Thoracic aorta (tissue), 2 donors: Measurements from ENCODE around the gene KIRREL3. TPM values are rescaled to one million over a fixed set of nuclear protein-coding genes. Genes with fewer than 3 reads are reported as not detected.

Source experiments
- ATAC-seq: fragments of 150-250 bp; one replicate; pipeline ENCODE4 v1.8.0; 2017; ENCODE audit warnings: low read depth; ENCODE audit not compliant: insufficient number of reproducible peaks, low FRiP score
- DNase-seq: peaks from one replicate; pipeline ENCODE4 v3.0.0-alpha.2; 2020; ENCODE audit warnings: low spot score
- H3K27ac ChIP-seq, 2 donors: fragments of 200-600 bp; sonication (generic); 1 replicate in 1 of 2; 2 replicates in 1 of 2; pipeline ENCODE4 v1.5.1; 2016; ENCODE audit warnings: mild to moderate bottlenecking in 2 of 2, moderate library complexity in 2 of 2
- H3K27me3 ChIP-seq: fragments of 200-600 bp; sonication (generic); replicated peaks from 2 replicates; pipeline ENCODE4 v1.6.0; 2016; ENCODE audit warnings: mild to moderate bottlenecking; ENCODE audit not compliant: insufficient read depth
- H3K36me3 ChIP-seq: fragments of 200-600 bp; sonication (generic); one replicate; pipeline ENCODE4 v1.5.1; 2016
- H3K4me1 ChIP-seq, 2 donors: fragments of 200-600 bp; sonication (generic); 1 replicate in 1 of 2; 2 replicates in 1 of 2; pipeline versions ENCODE4 v1.5.1 to v1.6.0; 2016; ENCODE audit warnings: low read depth in 2 of 2, mild to moderate bottlenecking in 1 of 2; ENCODE audit not compliant: control insufficient read depth in 1 of 2
- H3K4me3 ChIP-seq: fragments of 200-600 bp; sonication (generic); 2 replicates; pipeline ENCODE4 v1.5.1; 2016; ENCODE audit warnings: mild to moderate bottlenecking
- H3K9me3 ChIP-seq: fragments of 200-600 bp; sonication (generic); 2 replicates; pipeline ENCODE4 v1.5.1; 2016
- total RNA-seq, 2 donors: library from RNA; depleted of rRNA; stranded (reverse); fragments of >200 nt; gene quantifications; one replicate each; pipeline versions ENCODE4 v1.1.0 to v1.2.3, GENCODE V29; 2016
- TF ChIP-seq, protein P1 (sequence below): fragments of 200-600 bp; sonication (generic); IDR thresholded peaks from one replicate; pipeline ENCODE4 v1.5.1; 2019; ENCODE audit warnings: antibody characterized with exemption

Gene KIRREL3
- total RNA-seq, 2 donors from 2014 or later = not detected

DNA sequence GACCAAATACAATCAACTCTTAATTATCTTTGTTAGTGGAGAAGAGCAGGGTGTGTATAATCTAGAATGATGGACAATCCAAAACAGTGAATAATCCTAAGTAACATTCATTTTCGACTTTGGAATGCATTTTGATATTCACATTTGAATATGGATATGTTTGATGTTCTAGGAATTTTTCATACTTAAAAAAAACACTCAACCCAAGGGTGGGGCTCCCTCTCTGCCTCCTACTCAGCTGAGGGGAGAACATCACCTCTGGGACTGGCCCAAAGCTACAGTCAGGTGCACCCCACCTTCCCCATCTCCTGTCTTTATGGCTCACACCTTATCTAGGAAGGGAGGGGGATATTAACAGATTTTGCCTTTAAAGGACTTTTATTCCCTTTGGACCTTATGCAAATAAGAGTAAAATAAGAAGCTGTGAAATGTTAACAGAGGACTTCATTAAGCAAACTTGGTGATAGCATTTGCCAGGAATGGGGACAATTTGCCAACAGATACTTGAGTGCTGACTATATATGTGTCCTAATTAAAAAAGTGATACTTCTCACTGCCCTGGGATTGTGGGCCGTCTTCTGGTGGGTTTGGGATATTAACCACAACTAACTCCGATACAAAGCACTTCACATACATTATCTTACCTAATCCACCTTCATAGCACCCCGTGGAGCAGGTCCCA lies 458.1 kb downstream of the KIRREL3 start:
- no peak overlapping the region for H3K27ac ChIP-seq
- no peaks in the 10 kb centered on the region for H3K36me3 ChIP-seq
- H3K4me3 ChIP-seq = no peak overlapping the region
- DNase-seq = no peak
- H3K9me3 ChIP-seq = no peaks in the 10 kb centered on the region
- no peaks in the 10 kb centered on the region for H3K27me3 ChIP-seq
- no peaks in the 10 kb centered on the region for H3K4me1 ChIP-seq
- ATAC-seq = no peak
- TF ChIP-seq, protein P1, sequence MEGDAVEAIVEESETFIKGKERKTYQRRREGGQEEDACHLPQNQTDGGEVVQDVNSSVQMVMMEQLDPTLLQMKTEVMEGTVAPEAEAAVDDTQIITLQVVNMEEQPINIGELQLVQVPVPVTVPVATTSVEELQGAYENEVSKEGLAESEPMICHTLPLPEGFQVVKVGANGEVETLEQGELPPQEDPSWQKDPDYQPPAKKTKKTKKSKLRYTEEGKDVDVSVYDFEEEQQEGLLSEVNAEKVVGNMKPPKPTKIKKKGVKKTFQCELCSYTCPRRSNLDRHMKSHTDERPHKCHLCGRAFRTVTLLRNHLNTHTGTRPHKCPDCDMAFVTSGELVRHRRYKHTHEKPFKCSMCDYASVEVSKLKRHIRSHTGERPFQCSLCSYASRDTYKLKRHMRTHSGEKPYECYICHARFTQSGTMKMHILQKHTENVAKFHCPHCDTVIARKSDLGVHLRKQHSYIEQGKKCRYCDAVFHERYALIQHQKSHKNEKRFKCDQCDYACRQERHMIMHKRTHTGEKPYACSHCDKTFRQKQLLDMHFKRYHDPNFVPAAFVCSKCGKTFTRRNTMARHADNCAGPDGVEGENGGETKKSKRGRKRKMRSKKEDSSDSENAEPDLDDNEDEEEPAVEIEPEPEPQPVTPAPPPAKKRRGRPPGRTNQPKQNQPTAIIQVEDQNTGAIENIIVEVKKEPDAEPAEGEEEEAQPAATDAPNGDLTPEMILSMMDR = no peak

DNA sequence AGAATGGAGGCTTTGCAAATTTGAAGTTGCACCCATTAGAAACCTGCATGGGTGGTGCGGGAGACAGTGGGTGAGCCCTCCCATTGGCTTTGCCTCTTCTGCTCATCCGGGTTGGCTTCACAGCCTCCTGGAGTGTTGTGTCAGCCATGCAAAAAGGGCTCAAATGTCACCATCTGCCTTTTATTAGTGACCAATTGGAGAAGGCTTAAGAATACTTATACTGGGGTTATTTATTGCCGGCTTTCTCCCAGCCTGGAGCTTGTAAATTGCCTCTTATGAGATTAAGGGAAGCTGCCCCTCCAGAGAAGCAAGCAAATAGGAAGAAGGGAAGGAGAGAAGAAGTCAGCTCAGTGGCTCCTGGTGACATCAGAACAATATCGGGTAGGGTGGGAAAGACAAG lies 462.5 kb downstream of the KIRREL3 start:
- ATAC-seq (no peak), DNase-seq (no peak)
- Histone ChIP-seq H3K9me3 (no peaks in the 10 kb centered on the region), H3K36me3 (no peaks in the 10 kb centered on the region), H3K4me3 (no peak overlapping the region), H3K27me3 (no peaks in the 10 kb centered on the region), H3K27ac (no peak overlapping the region), H3K4me1 (no peaks in the 10 kb centered on the region)
- TF ChIP-seq, protein P1 = no peak

DNA sequence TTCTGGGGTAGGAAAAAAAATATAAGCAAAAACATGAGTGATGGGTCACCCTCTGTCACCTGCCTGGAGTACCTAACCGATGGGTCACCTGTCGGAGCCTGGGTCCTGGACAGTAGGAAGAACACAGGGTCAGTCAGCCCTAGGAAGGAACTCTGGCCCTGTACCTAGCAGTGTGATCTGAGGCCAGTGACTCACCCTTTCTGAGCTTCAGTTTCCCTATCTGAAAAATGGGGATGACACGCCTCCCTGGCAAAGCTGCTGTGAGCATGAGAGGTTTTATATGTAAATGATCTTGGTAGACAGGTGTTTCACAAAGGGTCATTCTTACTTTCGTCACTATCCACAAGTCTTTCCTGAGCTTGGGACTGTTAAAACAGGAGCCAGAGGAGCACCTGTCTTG lies 463.1 kb downstream of the KIRREL3 start:
- Histone ChIP-seq H3K36me3 (no peaks in the 10 kb centered on the region), H3K4me1 (no peaks in the 10 kb centered on the region)
- ATAC-seq = no peak

DNA sequence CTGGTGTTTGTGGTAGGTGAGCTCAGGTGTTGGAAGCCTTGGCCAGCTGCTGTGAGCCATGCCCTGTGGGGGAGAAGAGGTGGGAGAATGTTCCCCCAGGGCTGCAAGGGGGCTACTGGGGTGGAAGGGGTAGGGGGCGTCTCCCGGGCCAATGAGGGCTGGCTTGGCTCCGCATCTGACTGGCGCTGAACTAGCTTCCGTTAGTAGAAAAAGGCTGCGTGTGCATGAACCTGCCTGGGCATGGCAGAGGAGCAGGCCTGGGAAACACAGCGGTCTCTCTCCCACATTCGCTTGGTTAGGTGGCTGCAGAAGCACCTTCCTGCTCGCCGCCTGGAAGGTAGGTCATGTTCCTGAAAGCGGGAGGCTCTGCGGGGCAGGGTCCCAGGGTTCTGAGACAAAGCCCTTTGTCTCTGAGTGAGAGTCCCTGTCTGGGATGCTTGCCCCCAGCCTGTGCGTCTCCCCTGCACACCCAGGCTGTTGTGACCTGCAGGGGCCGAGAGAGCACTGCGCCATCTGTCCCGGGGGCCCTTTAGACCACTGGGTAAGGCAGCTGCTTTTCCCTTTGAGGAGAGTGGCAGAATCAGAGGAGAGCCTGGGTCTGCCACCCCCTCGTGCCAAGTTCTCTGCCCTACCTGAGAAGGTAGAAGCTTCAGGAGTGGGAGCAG lies 466.3 kb downstream of the KIRREL3 start:
- TF ChIP-seq, protein P1 = no peak
- H3K27ac ChIP-seq = no peak overlapping the region
- DNase-seq = no peak
- no peaks in the 10 kb centered on the region for H3K36me3 ChIP-seq
- no peaks in the 10 kb centered on the region for H3K27me3 ChIP-seq
- H3K9me3 ChIP-seq = no peaks in the 10 kb centered on the region
- no peaks in the 10 kb centered on the region for H3K4me1 ChIP-seq
- no peak for ATAC-seq
- no peak overlapping the region for H3K4me3 ChIP-seq

More for the DNA sequence above, 463.1 kb downstream of the KIRREL3 start:
- H3K9me3 ChIP-seq = no peaks in the 10 kb centered on the region
- TF ChIP-seq, protein P1 = no peak
- H3K27me3 ChIP-seq = no peaks in the 10 kb centered on the region
- H3K27ac ChIP-seq = no peak overlapping the region
- H3K4me3 ChIP-seq = no peak overlapping the region
- no peak for DNase-seq

DNA sequence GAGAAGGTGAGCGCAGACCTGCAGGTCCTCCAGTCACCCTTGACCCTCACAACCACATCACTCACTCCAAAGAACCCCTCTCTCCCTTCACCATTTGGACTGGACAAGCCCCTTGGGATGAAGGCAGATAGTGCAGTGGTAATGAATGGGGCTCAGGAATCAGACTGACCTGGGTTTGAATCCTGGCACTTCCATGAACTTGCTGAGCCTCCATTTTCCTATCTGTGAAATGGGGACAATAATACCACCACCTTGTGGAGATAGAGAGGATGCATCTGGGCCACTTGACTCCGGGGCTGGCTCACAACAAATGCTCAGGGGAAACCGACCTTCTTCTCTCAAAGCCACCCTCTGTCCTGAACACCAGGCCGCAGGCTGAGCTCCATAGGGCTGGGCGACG lies 467.0 kb downstream of the KIRREL3 start:
- H3K27me3 ChIP-seq = no peaks in the 10 kb centered on the region
- no peaks in the 10 kb centered on the region for H3K4me1 ChIP-seq
- ATAC-seq (no peak), DNase-seq (no peak)
- TF ChIP-seq, protein P1 = no peak
- H3K27ac ChIP-seq = no peak overlapping the region
- H3K4me3 ChIP-seq = no peak overlapping the region
- H3K9me3 ChIP-seq = no peaks in the 10 kb centered on the region
- H3K36me3 ChIP-seq = no peaks in the 10 kb centered on the region
